Liver (tissue), 9 donors: ENCODE data around the gene OSGIN1. TPM values are rescaled to one million over a fixed set of nuclear protein-coding genes. Genes with fewer than 3 reads are reported as not detected.

ENCODE experiments used
- DNase-seq: peaks from one replicate; pipeline ENCODE4 v3.0.0-alpha.2; 2017; ENCODE audit warnings: low spot score
- H3K27ac ChIP-seq, 2 donors: one replicate each; pipeline ENCODE4 v1.7.0; 2013; ENCODE audit warnings: inconsistent platforms in 2 of 2, low read length in 2 of 2, control low read depth in 1 of 2, low read depth in 1 of 2, mild to moderate bottlenecking in 1 of 2
- H3K27me3 ChIP-seq, 4 donors: one replicate each; pipeline versions ENCODE4 v1.6.1 to v1.7.0; 2013; ENCODE audit warnings: low read length in 3 of 4, inconsistent platforms in 1 of 4, mild to moderate bottlenecking in 1 of 4, moderate library complexity in 1 of 4; ENCODE audit not compliant: control insufficient read depth in 4 of 4, insufficient read depth in 4 of 4
- H3K36me3 ChIP-seq, 4 donors: one replicate each; pipeline versions ENCODE4 v1.6.1 to v1.7.0; 2013; ENCODE audit warnings: low read length in 3 of 4, mild to moderate bottlenecking in 3 of 4, low read depth in 1 of 4, moderate library complexity in 1 of 4; ENCODE audit not compliant: control insufficient read depth in 4 of 4, insufficient read depth in 3 of 4
- H3K4me1 ChIP-seq, 4 donors: one replicate each; pipeline versions ENCODE4 v1.6.1 to v1.7.0; 2013; ENCODE audit warnings: low read length in 3 of 4, mild to moderate bottlenecking in 3 of 4, moderate library complexity in 1 of 4; ENCODE audit not compliant: control insufficient read depth in 4 of 4, insufficient read depth in 4 of 4
- H3K4me3 ChIP-seq, 3 donors: one replicate each; pipeline versions ENCODE4 v1.6.1 to v1.7.0; 2013; ENCODE audit warnings: low read length in 3 of 3, control low read depth in 1 of 3, low read depth in 1 of 3, mild to moderate bottlenecking in 1 of 3
- H3K9ac ChIP-seq, 2 donors: one replicate each; pipeline ENCODE4 v1.7.0; 2013; ENCODE audit warnings: low read length in 2 of 2, mild to moderate bottlenecking in 2 of 2, moderate library complexity in 2 of 2, control low read depth in 1 of 2, low read depth in 1 of 2
- H3K9me3 ChIP-seq, 4 donors: one replicate each; pipeline versions ENCODE4 v1.6.1 to v1.7.0; 2013; ENCODE audit warnings: low read length in 3 of 4; ENCODE audit not compliant: control insufficient read depth in 4 of 4
- ATF3 ChIP-seq: IDR thresholded peaks from 2 replicates; pipeline ENCODE4 v1.6.1; 2016; ENCODE audit warnings: antibody characterized with exemption
- CTCF ChIP-seq: fragments of 150-350 bp; IDR thresholded peaks from 2 replicates; pipeline ENCODE4 v1.5.1; 2017; ENCODE audit warnings: improper control_type of control experiment, low read depth, low read length; ENCODE audit not compliant: missing input control
- EGR1 ChIP-seq, 2 donors: IDR thresholded peaks; 2 replicates each; pipeline ENCODE4 v1.6.1; 2016 to 2018; ENCODE audit warnings: antibody characterized with exemption in 2 of 2, low read depth in 2 of 2
- FOXA2 ChIP-seq: IDR thresholded peaks from 2 replicates; pipeline ENCODE4 v1.6.1; 2016; ENCODE audit warnings: antibody characterized with exemption
- HNF4A ChIP-seq, 2 donors: conservative IDR thresholded peaks; 2 replicates each; pipeline ENCODE4 v1.6.1; 2016; ENCODE audit warnings: antibody characterized with exemption in 2 of 2, mild to moderate bottlenecking in 2 of 2
- HNF4G ChIP-seq: IDR thresholded peaks from 2 replicates; pipeline ENCODE4 v1.6.1; 2016; ENCODE audit warnings: antibody characterized with exemption
- JUND ChIP-seq, 2 donors: IDR thresholded peaks; 2 replicates each; pipeline ENCODE4 v1.6.1; 2016; ENCODE audit warnings: antibody characterized with exemption in 2 of 2
- MAX ChIP-seq: IDR thresholded peaks from 2 replicates; pipeline ENCODE4 v1.6.1; 2016; ENCODE audit warnings: antibody characterized with exemption
- NR2F2 ChIP-seq: IDR thresholded peaks from 2 replicates; pipeline ENCODE4 v1.6.1; 2016; ENCODE audit warnings: antibody characterized with exemption
- RAD21 ChIP-seq, 2 donors: IDR thresholded peaks; 2 replicates each; pipeline ENCODE4 v1.6.1; 2016; ENCODE audit warnings: antibody characterized with exemption in 2 of 2, mild to moderate bottlenecking in 2 of 2
- REST ChIP-seq: IDR thresholded peaks from 2 replicates; pipeline ENCODE4 v1.6.1; 2016; ENCODE audit warnings: antibody characterized with exemption, mild to moderate bottlenecking
- RXRA ChIP-seq, 2 donors: IDR thresholded peaks; 2 replicates each; pipeline ENCODE4 v1.6.1; 2017 to 2018; ENCODE audit warnings: antibody characterized with exemption in 2 of 2, mild to moderate bottlenecking in 1 of 2
- SP1 ChIP-seq: IDR thresholded peaks from 2 replicates; pipeline ENCODE4 v1.6.1; 2018; ENCODE audit warnings: antibody characterized with exemption, mild to moderate bottlenecking
- TAF1 ChIP-seq: conservative IDR thresholded peaks from 2 replicates; pipeline ENCODE4 v1.6.1; 2016; ENCODE audit warnings: antibody characterized with exemption, mild to moderate bottlenecking
- YY1 ChIP-seq: IDR thresholded peaks from 2 replicates; pipeline ENCODE4 v1.6.1; 2016; ENCODE audit warnings: antibody characterized with exemption, mild to moderate bottlenecking
- ZBTB33 ChIP-seq: IDR thresholded peaks from 2 replicates; pipeline ENCODE4 v1.6.1; 2016; ENCODE audit warnings: antibody characterized with exemption
- WGBS: extraction: QIAGEN DNeasy Blood & Tissue Kit; methylation state at CpG from one replicate; pipeline ENCODE4 v1.1.7; 2013; 5-methylcytosine and 5-hydroxymethylcytosine counted together
- polyA plus RNA-seq, 2 donors: library from polyadenylated mRNA; stranded (reverse) in 1 of 2; unstranded in 1 of 2; fragments of 200-250 nt in 1 of 2; fragments of >200 nt in 1 of 2; fragmentation: Nextera tagmentation in 1 of 2; extraction: Ambion mirVana in 1 of 2; gene quantifications; one replicate each; pipeline versions ENCODE4 v1.2.1 to v1.2.3, GENCODE V29; 2013 to 2015
- total RNA-seq, 2 donors: library from RNA; depleted of rRNA; stranded (reverse); fragments of >200 nt; gene quantifications; one replicate each; pipeline ENCODE4 v1.2.3, GENCODE V29; 2014
- donor health status: healthy.
- donor health status: healthy.
- donor health status: healthy.
- donor health status: healthy.
- donor health status: healthy.

The OSGIN1 gene
- total and polyA plus RNA-seq, 4 donors, result 7.1 to 90.4 (median 60.4) TPM

- 85% methylated on average over 5 of the region's 5 CpGs for WGBS
- Histone ChIP-seq H3K36me3 (peaks cover 23 to 79% (median 64%) of the 10 kb centered on the region in 4 donors), H3K4me1 (peaks cover 0 to 5% (median 0%) of the 10 kb centered on the region in 4 donors), H3K9ac (no peak overlapping the region), H3K27me3 (no peaks in the 10 kb centered on the region), H3K27ac (no peak overlapping the region), H3K9me3 (no peaks in the 10 kb centered on the region), H3K4me3 (no peak overlapping the region)
- TF ChIP-seq NR2F2 (no peak), HNF4A (conservative IDR thresholded peaks at IDR 0.05) (no peak), JUND (IDR thresholded peaks at IDR 0.05) (no peak), HNF4G (no peak), SP1 (no peak), ZBTB33 (no peak), REST (no peak), RXRA (IDR thresholded peaks at IDR 0.05) (no peak), FOXA2 (no peak), EGR1 (IDR thresholded peaks at IDR 0.05; ENCODE audit: low read depth in 2 of 2) (no peak), RAD21 (IDR thresholded peaks at IDR 0.05) (no peak), ATF3 (no peak), YY1 (no peak), TAF1 (no peak), MAX (no peak), CTCF (no peak)
- DNase-seq, result no peak
These were observed 8.6 kb downstream of the OSGIN1 start for GRCh38 chr16:83961591-83961990.
